Keratinocyte (primary cell): ENCODE data around the gene ROR1.

Experiments used
- CTCF ChIP-seq, 3 experiments: IDR thresholded peaks in 1 of 3; conservative IDR thresholded peaks in 1 of 3; optimal IDR thresholded peaks in 1 of 3; 2 replicates in 2 of 3; 3 replicates in 1 of 3; pipeline versions ENCODE3 to v1.5.1; 2011; ENCODE audit warnings: low read length in 3 of 3, mild to moderate bottlenecking in 3 of 3, moderate library complexity in 2 of 3, control low read depth in 1 of 3, inconsistent platforms in 1 of 3; ENCODE audit not compliant: insufficient read depth in 2 of 3; ENCODE audit errors: extremely low read depth in 1 of 3
- EZH2 ChIP-seq: IDR thresholded peaks from one replicate; pipeline ENCODE4 v1.6.1; 2012; ENCODE audit warnings: inconsistent platforms, mild to moderate bottlenecking, low read length, moderate library complexity

GRCh38 chr1:64110924-64111777 is 337.3 kb downstream of the ROR1 start:
- TF ChIP-seq CTCF (optimal IDR thresholded peaks at IDR 0.05 in 1 of 3, IDR thresholded peaks at IDR 0.05 in 1 of 3, conservative IDR thresholded peaks at IDR 0.05 in 1 of 3; ENCODE audit: extremely low read depth in 1 of 3, insufficient read depth in 2 of 3, low read length in 3 of 3) (no peak), EZH2 (no peak)
